NCI-H460 (cell line): ENCODE data around the gene ZNF865. TPM values are rescaled to one million over a fixed set of nuclear protein-coding genes. Genes with fewer than 3 reads are reported as not detected.
"Not testable (repeated sequence)": the region's sequence is repeated elsewhere in the genome, so short reads cannot be mapped to it uniquely, and the experiment has no call there.

Source experiments
- DNase-seq: peaks from one replicate; pipeline ENCODE4 v3.0.0-alpha.2; 2016; ENCODE audit warnings: low read depth; ENCODE audit errors: extremely low read depth
- polyA plus RNA-seq: library from polyadenylated mRNA; depleted of rRNA; stranded (reverse); fragments of >200 nt; gene quantifications from 2 replicates; pipeline ENCODE4 v1.2.3, GENCODE V29; 2014; cell fraction: nucleus; rRNA removed
- total RNA-seq: library from RNA; depleted of rRNA; stranded (reverse); fragments of >200 nt; shearing (Covaris generic); gene quantifications from 2 replicates; pipeline ENCODE4 v1.2.3, GENCODE V29; 2014; rRNA removed

ZNF865 gene
- total RNA-seq = 1.1 and 1.3 TPM in 2 replicates
- 2.2 and 3.3 TPM in 2 replicates for polyA plus RNA-seq

GRCh38 chr19:55605637-55606470 is at the start of gene ZNF865:
ZNF865 (plus strand) TSS chr19:55605647; CDS start chr19:55613619, 7,972 bp downstream.
- peak; percentile 71 for DNase-seq

- DNase-seq = no peak
Observed at GRCh38 chr19:55559684-55560083, 45.8 kb upstream of the ZNF865 start.

- DNase-seq = no peak
Observed at GRCh38 chr19:55563261-55563690, 42.2 kb upstream of the ZNF865 start.

- no peak for DNase-seq
Observed at GRCh38 chr19:55566823-55567222, 38.6 kb upstream of the ZNF865 start.

GRCh38 chr19:55567708-55568328 is 37.6 kb upstream of the ZNF865 start:
- no peak for DNase-seq

GRCh38 chr19:55569477-55569876 is 36.0 kb upstream of the ZNF865 start:
- not testable (repeated sequence) for DNase-seq

GRCh38 chr19:55573929-55574328 is 31.5 kb upstream of the ZNF865 start:
- not testable (repeated sequence) for DNase-seq

- DNase-seq = no peak
Observed at GRCh38 chr19:55576746-55577145, 28.7 kb upstream of the ZNF865 start.

GRCh38 chr19:55578031-55578760 is 27.3 kb upstream of the ZNF865 start:
- DNase-seq = no peak

- DNase-seq = no peak
Observed at GRCh38 chr19:55578761-55579747, 26.4 kb upstream of the ZNF865 start.

- DNase-seq = no peak
Observed at GRCh38 chr19:55579766-55580621, 25.5 kb upstream of the ZNF865 start.

GRCh38 chr19:55580628-55581144 is 24.8 kb upstream of the ZNF865 start, which contains the start of gene ZNF579:
ZNF579 (minus strand) TSS chr19:55580848; CDS start chr19:55579639, 1,209 bp downstream.
- peak; percentile 72 for DNase-seq

- DNase-seq = no peak
Observed at GRCh38 chr19:55581145-55581822, 24.2 kb upstream of the ZNF865 start.

GRCh38 chr19:55581823-55582223 is 23.6 kb upstream of the ZNF865 start:
- DNase-seq = no peak

- DNase-seq = not testable (repeated sequence)
Observed at GRCh38 chr19:55582284-55582683, 23.2 kb upstream of the ZNF865 start.

- DNase-seq = not testable (repeated sequence)
Observed at GRCh38 chr19:55583897-55584296, 21.6 kb upstream of the ZNF865 start.

- no peak for DNase-seq
Observed at GRCh38 chr19:55584871-55585270, 20.6 kb upstream of the ZNF865 start.
